Fibroblast of pulmonary artery (primary cell): ENCODE measurements around the gene ADARB2.

Experiments used
- DNase-seq: peaks from one replicate; pipeline ENCODE4 v3.0.0-alpha.2; 2010; ENCODE audit warnings: low read depth
- H3K4me3 ChIP-seq: replicated peaks from 2 replicates; pipeline ENCODE4 v1.5.1; 2011; ENCODE audit warnings: low read depth, mild to moderate bottlenecking, control low read depth, low read length, moderate library complexity
- TF ChIP-seq, protein P1 (sequence below): IDR thresholded peaks from 2 replicates; pipeline ENCODE4 v1.5.1; 2011; ENCODE audit warnings: mild to moderate bottlenecking, control low read depth, low read length, inconsistent platforms; ENCODE audit errors: missing control alignments

Gene ADARB2

DNA sequence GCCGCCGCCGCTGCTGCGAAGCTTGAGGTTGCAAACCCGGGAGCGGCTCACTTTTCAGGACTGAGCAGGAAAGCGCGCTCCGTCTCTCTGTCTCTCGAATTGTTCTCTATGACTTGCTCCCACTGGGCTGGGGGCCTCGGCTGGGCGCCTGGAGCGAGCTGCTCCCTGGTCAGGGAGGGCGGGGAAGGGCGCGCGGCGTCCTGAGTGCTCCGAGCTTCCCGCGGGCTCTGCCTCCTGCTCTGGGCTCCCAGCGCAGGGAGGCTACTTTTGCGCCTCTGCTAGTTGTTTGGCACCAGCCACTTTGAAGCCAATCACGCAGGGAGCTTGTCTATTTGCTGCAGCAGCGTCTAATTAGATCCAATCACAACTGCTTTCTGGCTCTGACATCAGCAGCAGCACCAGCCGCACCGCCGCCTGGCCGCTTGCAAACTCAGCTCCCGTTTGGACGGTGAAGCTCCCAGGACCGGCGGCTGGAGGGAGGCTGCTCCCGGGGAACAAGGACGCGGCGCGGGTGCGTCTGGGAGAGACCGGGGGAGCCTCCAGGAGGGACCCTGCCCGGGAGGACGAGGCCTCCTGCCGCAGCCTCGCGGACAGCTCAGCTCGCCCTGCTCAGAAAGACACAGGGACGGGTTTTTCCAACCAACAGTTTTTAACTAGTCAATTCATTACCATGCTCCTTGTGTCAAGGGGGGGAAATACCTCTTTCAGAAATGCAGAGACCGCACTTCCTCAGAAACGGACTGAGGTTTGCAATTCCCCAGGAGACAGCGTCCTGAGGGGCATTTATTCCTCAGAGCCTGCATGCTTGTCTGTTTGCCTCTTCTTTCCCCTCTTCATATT, at the start of gene ADARB2:
Gene ADARB2, minus strand, starts transcription at position 304 of the 840 bp plus-strand sequence.
- TF ChIP-seq, protein P1, sequence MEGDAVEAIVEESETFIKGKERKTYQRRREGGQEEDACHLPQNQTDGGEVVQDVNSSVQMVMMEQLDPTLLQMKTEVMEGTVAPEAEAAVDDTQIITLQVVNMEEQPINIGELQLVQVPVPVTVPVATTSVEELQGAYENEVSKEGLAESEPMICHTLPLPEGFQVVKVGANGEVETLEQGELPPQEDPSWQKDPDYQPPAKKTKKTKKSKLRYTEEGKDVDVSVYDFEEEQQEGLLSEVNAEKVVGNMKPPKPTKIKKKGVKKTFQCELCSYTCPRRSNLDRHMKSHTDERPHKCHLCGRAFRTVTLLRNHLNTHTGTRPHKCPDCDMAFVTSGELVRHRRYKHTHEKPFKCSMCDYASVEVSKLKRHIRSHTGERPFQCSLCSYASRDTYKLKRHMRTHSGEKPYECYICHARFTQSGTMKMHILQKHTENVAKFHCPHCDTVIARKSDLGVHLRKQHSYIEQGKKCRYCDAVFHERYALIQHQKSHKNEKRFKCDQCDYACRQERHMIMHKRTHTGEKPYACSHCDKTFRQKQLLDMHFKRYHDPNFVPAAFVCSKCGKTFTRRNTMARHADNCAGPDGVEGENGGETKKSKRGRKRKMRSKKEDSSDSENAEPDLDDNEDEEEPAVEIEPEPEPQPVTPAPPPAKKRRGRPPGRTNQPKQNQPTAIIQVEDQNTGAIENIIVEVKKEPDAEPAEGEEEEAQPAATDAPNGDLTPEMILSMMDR: no peak
- H3K4me3 ChIP-seq: no peak within 1 kb of the TSS
- no peak for DNase-seq

DNA sequence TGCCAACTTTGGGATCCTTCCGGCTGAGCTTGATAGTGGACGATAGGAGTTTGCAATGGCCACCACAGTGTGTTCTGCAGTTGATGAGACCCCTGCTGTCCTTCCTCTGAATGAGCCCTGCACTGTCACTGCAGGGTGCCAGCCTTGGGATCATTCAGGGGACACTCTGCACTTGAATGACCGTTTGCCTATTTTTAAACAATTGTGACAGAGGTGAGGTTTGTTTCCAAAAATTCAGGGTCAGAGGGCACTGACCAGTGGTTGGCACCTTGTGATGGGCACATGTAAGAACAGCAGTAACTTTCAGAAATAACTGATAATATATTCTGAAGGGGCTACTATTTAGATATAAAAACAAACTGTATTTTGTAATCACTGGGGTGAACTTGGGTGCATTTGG, 48.5 kb upstream of the ADARB2 start:
- H3K4me3 ChIP-seq: no peak overlapping the region
- DNase-seq: no peak
- TF ChIP-seq, protein P1: no peak

DNA sequence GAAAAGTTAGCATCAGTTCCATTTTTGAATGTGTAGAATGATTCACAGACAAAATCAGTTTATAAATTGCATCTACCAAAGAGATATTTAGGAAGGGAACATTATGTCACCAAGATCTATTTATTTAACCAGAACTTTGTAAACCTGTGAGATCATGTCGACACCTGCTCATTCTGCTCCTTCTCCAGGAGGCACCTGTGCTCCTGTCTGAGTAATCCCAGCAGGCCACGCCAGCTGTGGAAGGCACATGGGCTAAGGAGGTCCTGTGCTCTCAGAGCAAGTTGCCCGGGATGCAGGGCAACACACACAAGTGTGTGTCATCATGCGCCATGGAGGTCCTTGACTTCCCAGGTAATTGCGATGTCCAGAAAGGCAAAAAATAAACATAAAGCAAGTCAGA, 45.5 kb upstream of the ADARB2 start:
- DNase-seq: no peak
- TF ChIP-seq, protein P1: no peak
- no peak overlapping the region for H3K4me3 ChIP-seq

DNA sequence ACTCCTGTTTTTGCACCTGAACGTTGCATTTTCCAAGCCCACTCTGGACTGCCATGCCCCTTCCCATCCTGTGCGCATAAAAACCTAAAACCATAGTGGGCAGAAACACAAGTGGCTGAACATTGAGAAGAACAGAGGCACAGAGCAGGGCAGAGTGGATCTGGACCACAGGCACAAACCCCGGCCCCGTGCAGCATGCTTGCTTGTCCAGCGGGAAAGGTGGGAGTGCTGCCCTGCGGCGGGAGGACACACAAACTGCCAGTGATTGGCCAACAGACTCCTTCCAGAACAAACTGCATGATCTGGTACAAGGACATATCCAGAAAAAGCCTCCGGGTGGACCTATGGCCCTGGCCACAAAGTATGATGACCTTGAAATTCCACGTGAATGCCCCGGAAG, 42.5 kb upstream of the ADARB2 start:
- DNase-seq: no peak
- TF ChIP-seq, protein P1: no peak
- H3K4me3 ChIP-seq: no peak overlapping the region

DNA sequence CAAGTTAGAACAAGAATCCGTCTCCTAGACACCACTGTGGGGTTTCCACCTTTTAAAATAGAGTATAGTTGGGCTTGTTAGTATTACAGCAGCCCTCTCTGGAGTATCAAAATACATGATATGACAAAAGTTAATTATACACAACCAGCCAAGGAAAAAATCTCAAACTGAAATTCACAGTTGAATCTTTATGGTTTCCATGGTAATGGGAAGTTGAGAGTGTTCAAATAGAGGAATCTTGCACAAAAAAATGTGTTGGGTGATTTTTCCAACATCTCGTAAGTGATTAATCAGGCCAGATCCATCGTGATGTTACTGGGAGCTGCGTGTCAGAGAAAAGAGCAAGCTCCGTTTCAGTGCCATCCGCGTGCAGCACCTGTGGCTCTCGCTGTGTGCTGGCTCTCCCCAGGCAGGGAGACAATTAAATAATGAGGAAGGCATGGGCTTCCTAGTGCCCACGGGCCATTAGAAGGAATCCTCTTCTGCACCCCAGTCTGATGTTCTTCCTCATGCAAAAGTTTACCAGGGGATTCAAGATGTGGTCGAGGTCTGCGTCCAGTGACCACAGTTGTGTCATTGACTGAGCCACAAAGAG, 41.1 kb upstream of the ADARB2 start:
- no peak overlapping the region for H3K4me3 ChIP-seq
- TF ChIP-seq, protein P1: no peak
- DNase-seq: no peak

DNA sequence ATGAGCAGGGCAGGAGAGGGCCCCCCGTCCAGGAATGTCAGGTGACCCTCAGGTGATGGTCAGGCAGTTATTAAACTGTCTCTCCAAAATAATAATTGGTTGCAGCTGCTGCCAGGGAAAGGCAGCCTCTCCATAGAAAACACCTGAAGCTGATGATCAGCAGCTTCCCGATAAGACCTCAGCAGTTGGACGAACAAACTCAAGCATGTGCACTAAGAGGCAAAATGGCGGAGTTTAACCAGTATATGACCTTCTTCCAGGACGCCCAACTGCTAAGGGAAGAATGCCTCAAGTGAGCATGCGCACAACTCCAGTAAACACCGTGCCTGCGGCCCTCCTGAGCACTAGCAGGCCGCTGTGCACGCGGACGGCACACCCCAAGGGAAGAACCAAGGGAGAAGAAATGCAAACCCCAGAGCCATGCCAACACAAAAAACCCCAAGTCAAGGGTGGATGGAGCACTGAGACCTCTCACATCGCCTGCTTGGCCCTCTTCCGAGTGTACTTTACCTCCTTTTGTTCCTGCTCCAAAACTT, 38.9 kb upstream of the ADARB2 start:
- TF ChIP-seq, protein P1: no peak
- no peak for DNase-seq
- H3K4me3 ChIP-seq: no peak overlapping the region
